A673 (cell line): Measurements from ENCODE around the gene CFAP73. TPM values are rescaled to one million over a fixed set of nuclear protein-coding genes. Genes with fewer than 3 reads are reported as not detected.

ENCODE experiments used
- BruUV-seq: library from RNA; stranded (reverse); fragments of 400-500 nt; replicated peaks from 2 replicates; lab custom pipeline; 2021; lab: Mats Ljungman, UMichigan
- CTCF ChIA-PET: fragments of 300-600 bp; sonication (Branson Sonifier 250); formaldehyde crosslinking; loops from one replicate; lab custom pipeline; 2022; ENCODE audit warnings: antibody characterized with exemption; lab: Charles Lee
- POLR2A ChIA-PET: fragments of 300-600 bp; sonication (Branson Sonifier 250); formaldehyde crosslinking; loops from one replicate; lab custom pipeline; 2022; ENCODE audit warnings: antibody characterized with exemption; ENCODE audit not compliant: low non-redundant PET; lab: Charles Lee
- DNase-seq: peaks from one replicate; pipeline ENCODE4 v3.0.0-alpha.2; 2015; ENCODE audit warnings: low spot score
- H3K27ac ChIP-seq: fragments of 200-600 bp; sonication (generic); 2 replicates; pipeline ENCODE4 v1.5.1; 2016; ENCODE audit warnings: mixed run types, low read depth, mild to moderate bottlenecking, mixed read lengths, antibody characterized with exemption, low read length; ENCODE audit not compliant: poor library complexity, severe bottlenecking
- H3K27me3 ChIP-seq: fragments of 200-600 bp; sonication (generic); replicated peaks from 2 replicates; pipeline ENCODE4 v1.6.1; 2017; ENCODE audit warnings: mixed run types, low read depth, mild to moderate bottlenecking, mixed read lengths, antibody characterized with exemption, low read length; ENCODE audit not compliant: insufficient read depth, poor library complexity
- H3K36me3 ChIP-seq: fragments of 200-600 bp; sonication (generic); 2 replicates; pipeline ENCODE4 v1.6.1; 2016; ENCODE audit warnings: mixed run types, mild to moderate bottlenecking, mixed read lengths, antibody characterized with exemption, low read length; ENCODE audit not compliant: insufficient read depth, poor library complexity, severe bottlenecking
- H3K4me1 ChIP-seq: fragments of 200-600 bp; sonication (generic); 2 replicates; pipeline ENCODE4 v1.6.1; 2017; ENCODE audit warnings: mixed run types, mild to moderate bottlenecking, mixed read lengths, antibody characterized with exemption, low read length; ENCODE audit not compliant: insufficient read depth, poor library complexity, severe bottlenecking
- H3K4me3 ChIP-seq: fragments of 200-600 bp; sonication (generic); 2 replicates; pipeline ENCODE4 v1.5.1; 2016; ENCODE audit warnings: low read depth, mixed run types, mild to moderate bottlenecking, mixed read lengths, low read length; ENCODE audit not compliant: poor library complexity, severe bottlenecking
- H3K9me3 ChIP-seq: fragments of 200-600 bp; sonication (generic); 2 replicates; pipeline ENCODE4 v1.6.1; 2016; ENCODE audit warnings: mixed run types, low read depth, mild to moderate bottlenecking, mixed read lengths, antibody characterized with exemption, low read length; ENCODE audit not compliant: poor library complexity, severe bottlenecking
- CTCF ChIP-seq: fragments of 300-800, 200-600 bp; sonication (generic); conservative IDR thresholded peaks from 2 replicates; pipeline ENCODE4 v1.5.1; 2017; ENCODE audit warnings: low read depth, mild to moderate bottlenecking, antibody characterized with exemption, low read length, moderate library complexity, mixed read lengths
- EZH2 ChIP-seq: fragments of 200-600 bp; sonication (generic); IDR thresholded peaks from 2 replicates; pipeline ENCODE4 v1.6.1; 2017; ENCODE audit warnings: borderline replicate concordance, low read depth, mild to moderate bottlenecking, mixed read lengths, antibody characterized with exemption, low read length; ENCODE audit not compliant: poor library complexity, severe bottlenecking
- intact Hi-C: fragments of 100-400 bp; cut with micrococcal nuclease; formaldehyde crosslinking; loops from one replicate; pipeline ENCODE4 v1.10.0; 2022; ENCODE audit not compliant: unreplicated experiment
- total RNA-seq: library from RNA; stranded (reverse); gene quantifications from 2 replicates; pipeline ENCODE4 v1.2.3, GENCODE V29; 2021

The CFAP73 gene
- total RNA-seq, 1 experiment from 2014 or later: not detected

GRCh38 chr12:113105606-113106271, 43.8 kb upstream of the CFAP73 start:
- no peaks in the 10 kb centered on the region for H3K27me3 ChIP-seq
- H3K4me3 ChIP-seq: no peak overlapping the region
- POLR2A ChIA-PET: no interaction called here
- H3K4me1 ChIP-seq: no peaks in the 10 kb centered on the region
- H3K36me3 ChIP-seq: no peaks in the 10 kb centered on the region
- H3K27ac ChIP-seq: no peak overlapping the region
- CTCF ChIA-PET: no interaction called here
- intact Hi-C loops: no loop called here
- DNase-seq: no peak
- no TSS peak for BruUV-seq
- H3K9me3 ChIP-seq: no peaks in the 10 kb centered on the region
- no peak for TF ChIP-seq EZH2
- no peak for TF ChIP-seq CTCF

GRCh38 chr12:113106361-113106760, 43.2 kb upstream of the CFAP73 start:
- POLR2A ChIA-PET: no interaction called here
- CTCF ChIA-PET: no interaction called here
- no peak for TF ChIP-seq CTCF
- no peak for TF ChIP-seq EZH2
- no peak for DNase-seq
- H3K4me3 ChIP-seq: no peak overlapping the region
- no peaks in the 10 kb centered on the region for H3K36me3 ChIP-seq
- H3K27ac ChIP-seq: no peak overlapping the region
- no TSS peak for BruUV-seq
- no peaks in the 10 kb centered on the region for H3K27me3 ChIP-seq
- intact Hi-C loops: no loop called here
- no peaks in the 10 kb centered on the region for H3K4me1 ChIP-seq
- no peaks in the 10 kb centered on the region for H3K9me3 ChIP-seq

- Histone ChIP-seq H3K4me1 (no peaks in the 10 kb centered on the region), H3K9me3 (no peaks in the 10 kb centered on the region), H3K27me3 (no peaks in the 10 kb centered on the region), H3K27ac (no peak overlapping the region), H3K4me3 (no peak overlapping the region), H3K36me3 (no peaks in the 10 kb centered on the region)
- ChIA-PET POLR2A (no interaction called here), CTCF (no interaction called here)
- no peak for DNase-seq
- intact Hi-C loops: no loop called here
- no peak for TF ChIP-seq CTCF
- TF ChIP-seq EZH2: no peak
- no TSS peak for BruUV-seq
Measured at GRCh38 chr12:113108308-113108707, 41.2 kb upstream of the CFAP73 start.
